GM21786 (cell line): ENCODE results near the gene OVCH2.
"Not testable (repeated sequence)": the region's sequence is repeated elsewhere in the genome, so short reads cannot be mapped to it uniquely, and the experiment has no call there.

Experiments
- ATAC-seq: cut with Tn5 transposase; IDR thresholded peaks from one replicate; pipeline ENCODE4 v1.9.1; 2021; ENCODE audit not compliant: unreplicated experiment

OVCH2 gene

DNA sequence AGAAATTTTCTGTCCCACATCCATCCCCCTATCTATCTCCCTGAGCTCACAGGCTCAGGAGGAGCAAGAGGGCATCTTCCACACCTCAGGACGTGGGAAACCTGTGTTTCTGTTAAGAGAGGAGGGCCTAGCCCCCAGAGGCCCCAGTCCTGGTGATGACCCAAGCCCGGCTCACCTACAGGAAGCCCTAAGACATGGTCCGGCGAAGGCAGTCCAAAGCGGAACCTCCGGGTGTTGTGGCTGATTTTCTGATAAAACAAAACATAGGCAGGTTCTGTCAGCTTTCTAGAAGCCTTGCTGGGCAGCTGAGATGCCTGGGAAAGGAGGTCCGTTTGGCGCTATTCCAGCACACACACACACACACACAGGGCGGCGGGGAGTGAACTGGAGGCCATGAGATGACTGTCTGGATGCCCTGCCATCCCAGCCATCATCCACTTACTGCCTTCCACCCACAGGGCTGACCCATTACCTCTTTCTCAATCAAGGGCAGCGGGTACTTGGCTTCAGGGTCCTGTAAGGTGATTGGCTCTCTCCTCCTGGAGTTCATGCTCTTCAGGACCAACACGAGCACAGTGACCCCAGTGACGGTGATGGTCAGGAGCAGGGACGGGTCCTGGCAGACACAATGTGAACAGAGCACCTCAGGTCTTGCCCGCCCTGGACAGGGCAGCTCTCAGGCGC, 33.9 kb downstream of the OVCH2 start:
- no peak for ATAC-seq

DNA sequence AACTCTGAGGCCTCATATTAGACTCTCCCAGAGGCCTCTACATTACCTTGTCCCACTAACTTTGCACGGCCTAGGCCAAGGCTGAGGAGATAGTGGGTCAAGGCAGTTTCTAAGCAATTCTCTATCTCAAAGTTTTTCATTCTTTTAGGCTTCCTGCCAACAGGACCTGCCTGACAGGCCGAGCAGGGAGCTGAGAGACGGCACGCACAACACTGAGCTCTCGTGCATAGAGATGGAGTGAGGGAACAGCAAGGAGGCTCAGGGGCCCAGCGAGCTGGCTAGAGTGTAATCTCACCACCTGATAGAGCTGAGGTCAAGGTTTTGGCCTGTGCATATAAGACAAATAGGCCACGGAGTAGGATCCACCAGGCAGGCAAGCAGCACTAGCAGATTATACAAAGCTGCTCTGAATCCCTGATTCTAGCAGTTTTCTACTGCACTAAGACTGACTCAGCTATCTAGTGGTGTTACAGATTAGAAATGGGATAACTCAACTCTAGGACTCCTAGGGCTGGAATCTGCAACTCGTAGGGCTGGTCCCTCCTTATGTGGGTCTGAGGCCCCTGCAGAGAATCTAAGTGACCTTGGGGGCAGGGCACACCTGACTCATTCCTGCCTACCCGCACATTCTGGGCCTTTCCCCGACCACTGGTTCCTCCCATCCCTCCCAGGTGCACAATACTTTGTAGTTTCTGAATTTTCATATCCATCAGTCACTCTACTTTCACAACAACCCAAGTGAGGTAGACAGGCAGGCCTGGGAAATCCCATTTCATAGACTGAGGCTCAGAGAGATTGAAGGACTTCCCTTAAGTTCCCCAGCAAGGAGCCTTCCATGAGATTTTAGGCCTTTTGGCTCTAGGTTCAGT, 34.7 kb downstream of the OVCH2 start:
- peak; percentile 63 for ATAC-seq

- ATAC-seq: no peak
Observed at GRCh38 chr11:7670641-7671040, 35.6 kb downstream of the OVCH2 start.

DNA sequence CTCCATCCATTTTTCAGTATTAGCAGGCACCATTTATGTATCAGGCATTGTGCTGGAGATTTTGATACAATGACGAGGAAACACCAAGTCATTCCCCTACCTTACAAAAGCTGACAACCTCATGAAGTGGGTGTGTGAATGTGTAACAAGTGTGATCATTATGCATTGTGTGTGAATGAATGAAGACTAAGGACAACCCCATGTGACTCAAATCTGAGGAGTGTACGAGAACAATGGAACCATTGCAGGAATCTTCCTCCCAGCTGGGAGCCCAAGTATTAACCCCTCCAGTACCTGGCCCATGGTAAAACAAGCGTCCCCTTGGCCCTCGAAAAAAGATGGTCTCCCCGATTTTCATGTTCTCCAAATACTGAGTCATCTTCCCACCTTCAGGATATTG, 37.4 kb downstream of the OVCH2 start:
- ATAC-seq: no peak

DNA sequence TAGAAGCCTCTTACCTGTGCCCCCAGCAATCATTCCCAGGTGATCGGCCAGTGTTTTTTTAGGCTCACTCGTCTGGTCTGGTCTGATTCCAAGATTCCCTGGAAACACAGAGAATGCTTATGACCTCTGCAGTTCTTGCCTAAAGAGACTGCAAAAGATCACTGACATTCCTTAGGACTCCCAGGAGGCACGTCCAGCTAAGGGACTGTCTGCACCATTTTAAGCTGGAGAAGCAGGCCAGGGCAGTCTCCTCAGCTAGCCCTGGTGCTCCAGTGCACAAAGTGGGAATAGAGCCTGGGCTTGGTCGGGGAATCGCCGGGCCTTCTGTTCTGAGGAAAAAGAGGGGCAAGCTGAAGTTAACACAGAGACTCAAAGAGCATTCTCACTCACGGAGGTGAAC, 37.8 kb downstream of the OVCH2 start:
- no peak for ATAC-seq

- ATAC-seq: no peak
Observed at GRCh38 chr11:7667460-7667859, 38.8 kb downstream of the OVCH2 start.

- no peak for ATAC-seq
Observed at GRCh38 chr11:7666292-7666866, 39.9 kb downstream of the OVCH2 start.

DNA sequence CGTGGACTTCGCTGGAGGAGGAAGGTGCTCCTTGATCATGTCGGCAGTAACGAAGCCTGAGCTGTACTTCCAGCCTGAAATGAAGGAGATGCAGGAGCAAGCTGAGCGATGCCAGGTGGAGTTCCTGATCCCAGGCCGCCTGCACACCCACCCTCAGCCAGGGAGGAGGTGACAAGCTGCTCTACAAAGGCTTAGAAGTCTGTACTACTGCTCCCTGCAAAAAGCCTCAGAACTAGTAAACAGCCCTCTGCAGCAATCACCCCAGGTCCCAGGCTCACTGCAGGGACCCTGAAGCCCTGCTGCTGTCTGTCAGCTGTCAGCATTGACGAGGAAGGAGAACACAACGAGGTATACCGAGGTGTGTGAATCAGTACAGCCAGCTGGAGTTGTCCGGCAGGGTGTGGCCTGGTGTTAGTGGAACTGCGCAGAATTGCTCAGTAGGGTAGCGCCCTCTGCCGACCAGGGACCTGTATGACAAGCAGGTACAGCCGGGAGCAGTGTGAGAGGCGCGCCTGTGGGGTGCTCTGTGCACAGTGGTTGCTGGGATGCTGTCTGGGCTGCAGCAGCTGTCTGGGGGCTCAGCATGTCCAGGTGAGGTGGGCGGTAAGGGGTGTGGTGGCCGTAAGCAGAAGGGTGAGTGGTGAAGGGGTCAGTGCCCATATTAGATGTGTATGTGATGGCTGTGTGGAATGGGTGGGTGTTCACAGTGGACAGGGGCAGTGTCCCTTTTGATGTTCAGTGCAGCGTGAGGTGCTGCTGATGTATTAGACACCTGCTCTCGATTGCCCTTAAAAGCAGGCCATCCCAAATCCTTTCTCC, 40.6 kb downstream of the OVCH2 start:
- peak; percentile 98 for ATAC-seq

DNA sequence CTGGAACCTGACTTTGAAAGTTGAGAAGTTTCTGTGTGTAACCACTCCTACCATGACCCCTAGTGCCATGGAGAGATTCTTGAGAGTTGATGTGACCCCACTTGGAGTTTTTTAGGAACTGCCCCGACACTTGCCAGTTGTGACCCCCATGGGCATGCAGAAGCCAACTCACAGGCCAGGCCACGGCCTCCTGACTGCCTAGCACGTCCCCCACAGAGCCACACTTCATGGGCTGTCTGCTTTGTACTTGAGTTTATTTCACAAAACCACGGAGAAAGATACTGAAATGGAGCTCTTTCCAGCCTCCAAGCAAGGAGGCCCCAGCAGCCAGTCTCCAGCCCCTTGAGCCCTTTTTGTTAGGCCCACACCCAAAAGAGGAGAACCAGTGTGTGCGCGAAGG, 41.4 kb downstream of the OVCH2 start:
- no peak for ATAC-seq

DNA sequence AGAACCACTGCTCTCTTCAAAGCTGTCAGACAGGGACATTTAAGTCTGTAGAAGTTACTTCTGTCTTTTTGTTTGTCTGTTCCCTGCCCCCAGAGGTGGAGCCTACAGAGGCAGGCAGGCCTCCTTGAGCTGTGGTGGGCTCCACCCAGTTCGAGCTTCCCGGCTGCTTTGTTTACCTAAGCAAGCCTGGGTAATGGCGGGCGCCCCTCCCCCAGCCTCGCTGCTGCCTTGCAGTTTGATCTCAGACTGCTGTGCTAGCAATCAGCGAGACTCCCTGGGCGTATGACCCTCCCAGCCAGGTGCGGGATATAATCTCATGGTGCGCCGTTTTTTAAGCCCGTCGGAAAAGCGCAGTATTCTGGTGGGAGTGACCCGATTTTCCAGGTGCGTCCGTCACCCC, 42.7 kb downstream of the OVCH2 start:
- ATAC-seq: not testable (repeated sequence)

GRCh38 chr11:7657306-7658025, 48.8 kb downstream of the OVCH2 start:
- ATAC-seq: no peak

- ATAC-seq: no peak
Observed at GRCh38 chr11:7656704-7657103, 49.6 kb downstream of the OVCH2 start.

GRCh38 chr11:7655253-7656217, 50.7 kb downstream of the OVCH2 start:
- no peak for ATAC-seq

DNA sequence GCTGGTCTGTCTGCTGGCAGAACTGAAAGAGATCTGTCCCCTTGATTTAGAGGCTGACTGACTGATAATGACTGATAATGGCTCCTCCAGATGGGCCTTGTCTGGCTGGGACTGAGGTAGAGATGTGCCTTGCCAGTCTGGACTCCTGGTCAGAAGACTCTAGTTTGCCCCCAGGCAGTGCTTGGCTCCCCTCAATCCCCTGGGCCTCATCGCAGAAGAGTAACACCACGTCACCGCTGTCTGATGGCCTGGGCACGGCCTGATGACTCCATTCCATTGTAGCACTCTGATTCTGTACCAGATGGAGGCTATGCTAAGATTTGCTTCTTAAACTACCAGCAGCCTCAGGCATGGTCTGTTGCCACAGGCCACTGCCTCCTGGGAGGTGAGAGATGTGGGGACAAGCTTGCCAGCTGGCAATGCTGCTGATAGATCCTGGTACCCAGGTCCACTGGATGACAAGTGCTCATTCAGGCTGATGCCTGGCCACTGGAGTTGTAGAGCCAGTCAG, 52.0 kb downstream of the OVCH2 start:
- ATAC-seq: no peak

- ATAC-seq: no peak
Observed at GRCh38 chr11:7651700-7652099, 54.6 kb downstream of the OVCH2 start.

DNA sequence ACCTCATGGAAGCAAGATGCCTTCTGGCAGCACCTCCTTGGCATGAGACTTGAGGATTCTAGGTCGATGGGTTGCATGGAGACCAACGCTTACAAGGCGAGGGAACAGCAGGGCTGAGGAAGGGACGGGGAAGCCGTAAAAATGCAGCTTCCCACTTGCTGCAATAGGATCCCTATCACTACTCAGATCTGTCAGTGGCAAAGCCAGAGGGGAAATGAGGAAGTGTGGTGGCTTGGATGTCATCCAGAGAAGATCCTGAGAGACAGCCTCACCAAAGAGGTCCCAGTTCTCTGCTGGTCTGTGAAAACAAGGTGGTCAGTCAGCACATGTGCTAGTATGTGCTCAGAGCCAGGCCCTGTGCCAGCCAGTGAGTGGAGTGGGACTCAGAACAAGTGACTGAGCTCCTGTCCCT, 55.1 kb downstream of the OVCH2 start:
- ATAC-seq: no peak

- no peak for ATAC-seq
Observed at GRCh38 chr11:7648264-7648663, 58.0 kb downstream of the OVCH2 start.

DNA sequence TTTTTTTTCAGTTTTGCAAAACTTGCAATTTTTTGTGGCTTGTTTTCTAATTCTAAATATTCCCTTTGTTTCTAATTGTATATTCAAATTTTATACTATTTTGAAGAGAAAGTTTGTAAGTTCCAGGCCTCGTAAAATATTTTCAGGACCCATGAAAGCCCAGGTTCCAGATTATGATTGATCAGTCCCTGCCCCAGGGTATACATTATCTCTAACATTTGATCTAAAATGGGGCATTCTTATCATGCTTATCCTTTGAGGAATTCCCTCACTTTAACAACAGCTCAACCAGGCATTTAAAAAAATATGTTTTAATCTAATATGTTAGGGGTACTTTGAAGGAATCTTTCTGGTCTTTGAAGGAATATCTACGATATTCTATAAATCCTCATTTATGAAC, 59.4 kb downstream of the OVCH2 start:
- ATAC-seq: no peak

DNA sequence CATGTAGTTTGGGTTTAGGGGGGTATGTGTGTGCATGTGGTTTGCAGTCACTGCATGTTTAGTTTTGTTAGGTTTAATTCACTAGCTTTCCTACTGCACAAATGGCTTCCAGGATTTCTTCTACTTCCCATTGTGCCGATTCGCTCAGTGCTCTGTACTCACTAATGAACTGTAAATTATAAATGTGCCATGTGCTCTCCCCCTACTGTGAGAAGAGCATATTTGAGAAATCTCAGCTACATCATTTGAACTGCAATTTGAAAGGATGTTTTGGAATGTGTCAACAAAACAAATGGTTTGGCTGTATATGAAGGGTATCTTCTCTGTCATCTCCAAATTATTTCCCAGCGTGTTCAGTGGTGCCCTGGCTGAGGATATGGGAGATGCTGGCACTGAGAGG, 61.1 kb downstream of the OVCH2 start:
- ATAC-seq: no peak
